ENCODE results near the gene OSBPL10.
"Not testable (repeated sequence)": the region's sequence is repeated elsewhere in the genome, so short reads cannot be mapped to it uniquely, and the experiment has no call there.

OSBPL10 gene

GRCh38 chr3:31789429-31789828, 191.6 kb downstream of the OSBPL10 start:
- H3K9ac ChIP-seq (ENCODE audit: low read length in 2 of 2): no peak overlapping the region
- H3K27ac ChIP-seq (ENCODE audit: low read length): no peak overlapping the region
- H3K4me1 ChIP-seq (ENCODE audit: control insufficient read depth, insufficient read depth, low read length): peaks cover 5% of the 10 kb centered on the region
- H3K27me3 ChIP-seq (ENCODE audit: control insufficient read depth in 1 of 2, insufficient read depth in 2 of 2, low read length in 2 of 2): no peaks in the 10 kb centered on the region
- no peaks in the 10 kb centered on the region for H3K36me3 ChIP-seq (ENCODE audit: control insufficient read depth in 2 of 2, insufficient read depth in 2 of 2, low read length in 2 of 2)
- H3K4me3 ChIP-seq (ENCODE audit: low read length in 2 of 2): no peak overlapping the region
- no peaks in the 10 kb centered on the region for H3K9me3 ChIP-seq (ENCODE audit: control insufficient read depth in 2 of 2, low read length in 2 of 2)

DNA sequence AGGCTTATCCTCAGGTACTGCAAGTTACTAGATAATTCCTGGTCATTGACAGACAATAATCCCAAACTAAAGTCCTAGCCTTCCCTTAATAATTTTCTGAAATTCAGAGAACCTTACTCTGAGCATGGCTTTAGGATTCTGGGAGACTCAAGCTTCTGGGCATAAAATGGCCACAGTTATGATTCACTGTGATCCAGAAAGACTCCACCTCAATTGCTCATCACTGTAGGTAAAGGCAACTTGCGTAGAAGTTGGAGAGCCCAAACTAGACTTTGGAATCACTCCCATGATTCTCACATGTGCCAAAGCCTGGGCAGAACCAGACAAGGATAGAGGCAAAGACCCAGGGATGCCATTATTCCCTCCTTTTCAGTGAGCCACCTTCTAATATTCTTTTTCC, 195.3 kb downstream of the OSBPL10 start:
- Histone ChIP-seq H3K9me3 (ENCODE audit: control insufficient read depth in 2 of 2, low read length in 2 of 2) (no peaks in the 10 kb centered on the region), H3K9ac (ENCODE audit: low read length in 2 of 2) (no peak overlapping the region), H3K27me3 (ENCODE audit: control insufficient read depth in 1 of 2, insufficient read depth in 2 of 2, low read length in 2 of 2) (no peaks in the 10 kb centered on the region), H3K27ac (ENCODE audit: low read length) (no peak overlapping the region), H3K4me3 (ENCODE audit: low read length in 2 of 2) (no peak overlapping the region), H3K4me1 (ENCODE audit: control insufficient read depth, insufficient read depth, low read length) (no peaks in the 10 kb centered on the region), H3K36me3 (ENCODE audit: control insufficient read depth in 2 of 2, insufficient read depth in 2 of 2, low read length in 2 of 2) (no peaks in the 10 kb centered on the region)

DNA sequence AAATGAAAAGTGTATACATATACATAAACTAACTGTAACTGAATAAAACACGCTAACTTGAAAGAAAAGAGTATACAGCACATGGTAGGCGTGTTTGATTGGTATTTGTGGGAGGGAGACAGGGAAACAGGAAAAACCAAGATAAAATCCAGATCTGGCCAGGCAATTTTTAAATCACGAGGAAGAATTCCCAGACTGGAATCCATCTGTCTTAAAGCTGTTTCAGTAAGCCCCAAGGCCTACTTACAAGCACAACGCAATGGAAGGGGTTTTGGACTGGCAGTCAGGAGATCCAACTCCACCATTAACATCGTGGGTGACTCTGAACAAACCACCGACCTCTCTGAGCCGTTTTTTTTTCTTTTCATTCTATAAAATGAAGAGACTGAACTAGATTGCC, 195.8 kb downstream of the OSBPL10 start:
- Histone ChIP-seq H3K4me1 (ENCODE audit: control insufficient read depth, insufficient read depth, low read length) (no peaks in the 10 kb centered on the region), H3K9me3 (ENCODE audit: control insufficient read depth in 2 of 2, low read length in 2 of 2) (no peaks in the 10 kb centered on the region), H3K9ac (ENCODE audit: low read length in 2 of 2) (no peak overlapping the region), H3K27me3 (ENCODE audit: control insufficient read depth in 1 of 2, insufficient read depth in 2 of 2, low read length in 2 of 2) (no peaks in the 10 kb centered on the region), H3K27ac (ENCODE audit: low read length) (no peak overlapping the region), H3K36me3 (ENCODE audit: control insufficient read depth in 2 of 2, insufficient read depth in 2 of 2, low read length in 2 of 2) (no peaks in the 10 kb centered on the region), H3K4me3 (ENCODE audit: low read length in 2 of 2) (no peak overlapping the region)

- H3K27me3 ChIP-seq (ENCODE audit: control insufficient read depth in 1 of 2, insufficient read depth in 2 of 2, low read length in 2 of 2): not testable (repeated sequence)
These were observed 197.2 kb downstream of the OSBPL10 start for GRCh38 chr3:31783851-31784250.

GRCh38 chr3:31782306-31782705, 198.8 kb downstream of the OSBPL10 start:
- not testable (repeated sequence) for H3K4me1 ChIP-seq (ENCODE audit: control insufficient read depth, insufficient read depth, low read length); H3K27me3 ChIP-seq (ENCODE audit: control insufficient read depth in 1 of 2, insufficient read depth in 2 of 2, low read length in 2 of 2); H3K36me3 ChIP-seq (ENCODE audit: control insufficient read depth in 2 of 2, insufficient read depth in 2 of 2, low read length in 2 of 2); H3K27ac ChIP-seq (ENCODE audit: low read length); H3K9me3 ChIP-seq (ENCODE audit: control insufficient read depth in 2 of 2, low read length in 2 of 2); H3K4me3 ChIP-seq (ENCODE audit: low read length in 2 of 2); H3K9ac ChIP-seq (ENCODE audit: low read length in 2 of 2)

More at GRCh38 chr3:31783851-31784250, 197.2 kb downstream of the OSBPL10 start:
- H3K9ac ChIP-seq (ENCODE audit: low read length in 2 of 2); H3K4me3 ChIP-seq (ENCODE audit: low read length in 2 of 2); H3K36me3 ChIP-seq (ENCODE audit: control insufficient read depth in 2 of 2, insufficient read depth in 2 of 2, low read length in 2 of 2); H3K27ac ChIP-seq (ENCODE audit: low read length); H3K9me3 ChIP-seq (ENCODE audit: control insufficient read depth in 2 of 2, low read length in 2 of 2); H3K4me1 ChIP-seq (ENCODE audit: control insufficient read depth, insufficient read depth, low read length): not testable (repeated sequence)

DNA sequence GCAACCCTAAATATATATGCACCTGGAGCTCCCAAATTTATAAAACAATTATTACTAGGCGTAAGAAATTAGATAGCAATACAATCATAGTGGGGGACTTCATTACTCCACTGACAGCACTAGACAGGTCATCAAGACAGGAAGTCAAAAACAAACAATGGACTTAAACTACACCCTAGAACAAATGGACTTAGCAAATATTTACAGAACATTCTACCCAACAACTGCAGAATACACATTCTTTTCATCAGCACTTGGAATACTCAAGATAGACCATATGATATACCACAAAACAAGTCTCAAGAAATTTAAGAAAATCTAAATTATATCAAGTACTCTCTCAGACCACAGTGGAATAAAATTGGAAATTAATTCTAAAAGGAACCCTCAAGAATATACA, 201.5 kb downstream of the OSBPL10 start:
- H3K4me1 ChIP-seq (ENCODE audit: control insufficient read depth, insufficient read depth, low read length): no peaks in the 10 kb centered on the region
- no peaks in the 10 kb centered on the region for H3K9me3 ChIP-seq (ENCODE audit: control insufficient read depth in 2 of 2, low read length in 2 of 2)
- no peak overlapping the region for H3K9ac ChIP-seq (ENCODE audit: low read length in 2 of 2)
- no peaks in the 10 kb centered on the region for H3K27me3 ChIP-seq (ENCODE audit: control insufficient read depth in 1 of 2, insufficient read depth in 2 of 2, low read length in 2 of 2)
- H3K4me3 ChIP-seq (ENCODE audit: low read length in 2 of 2): no peak overlapping the region
- no peak overlapping the region for H3K27ac ChIP-seq (ENCODE audit: low read length)
- no peaks in the 10 kb centered on the region for H3K36me3 ChIP-seq (ENCODE audit: control insufficient read depth in 2 of 2, insufficient read depth in 2 of 2, low read length in 2 of 2)

DNA sequence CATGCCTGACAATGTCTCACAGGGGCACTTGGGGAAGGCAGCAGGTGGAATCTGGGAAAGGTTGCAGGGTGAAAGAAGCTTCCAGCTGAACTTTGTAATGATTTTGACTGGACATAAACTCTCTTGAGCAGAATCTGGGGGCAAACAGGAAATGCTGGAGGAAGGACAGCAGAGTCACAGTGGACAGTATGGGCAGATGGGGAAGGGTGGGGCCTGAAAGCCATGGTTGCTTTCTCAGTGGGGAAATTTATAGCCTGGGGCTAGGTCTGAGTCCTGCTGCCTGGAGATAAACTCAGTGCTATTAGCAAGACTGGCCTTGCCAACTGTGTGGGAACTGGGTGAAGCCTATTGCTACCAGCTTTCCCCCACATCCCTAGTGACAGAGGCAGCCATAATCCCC, 203.2 kb downstream of the OSBPL10 start:
- H3K27me3 ChIP-seq (ENCODE audit: control insufficient read depth in 1 of 2, insufficient read depth in 2 of 2, low read length in 2 of 2): no peaks in the 10 kb centered on the region
- H3K4me1 ChIP-seq (ENCODE audit: control insufficient read depth, insufficient read depth, low read length): no peaks in the 10 kb centered on the region
- no peak overlapping the region for H3K27ac ChIP-seq (ENCODE audit: low read length)
- H3K9ac ChIP-seq (ENCODE audit: low read length in 2 of 2): no peak overlapping the region
- no peaks in the 10 kb centered on the region for H3K36me3 ChIP-seq (ENCODE audit: control insufficient read depth in 2 of 2, insufficient read depth in 2 of 2, low read length in 2 of 2)
- no peaks in the 10 kb centered on the region for H3K9me3 ChIP-seq (ENCODE audit: control insufficient read depth in 2 of 2, low read length in 2 of 2)
- H3K4me3 ChIP-seq (ENCODE audit: low read length in 2 of 2): no peak overlapping the region

DNA sequence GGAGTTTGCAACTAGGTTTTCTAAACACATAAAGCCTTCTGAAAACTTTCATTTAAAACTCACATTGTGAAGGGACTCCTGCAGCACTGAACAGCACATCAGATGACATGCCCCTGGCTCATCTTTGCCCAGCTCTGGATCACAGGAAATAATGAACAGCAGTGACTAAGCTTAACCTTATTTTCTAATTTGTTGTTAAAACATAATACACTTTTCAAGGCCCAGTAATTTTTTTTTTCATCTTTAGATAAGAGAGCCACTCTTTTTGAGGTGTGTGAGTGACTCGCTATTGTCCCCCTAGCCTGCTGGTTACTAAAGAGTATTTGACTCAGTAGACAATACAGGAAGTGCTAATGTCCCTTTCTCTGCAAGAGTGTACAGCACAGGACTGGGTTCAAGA, 204.0 kb downstream of the OSBPL10 start:
- Histone ChIP-seq H3K4me3 (ENCODE audit: low read length in 2 of 2) (no peak overlapping the region), H3K36me3 (ENCODE audit: control insufficient read depth in 2 of 2, insufficient read depth in 2 of 2, low read length in 2 of 2) (no peaks in the 10 kb centered on the region)

DNA sequence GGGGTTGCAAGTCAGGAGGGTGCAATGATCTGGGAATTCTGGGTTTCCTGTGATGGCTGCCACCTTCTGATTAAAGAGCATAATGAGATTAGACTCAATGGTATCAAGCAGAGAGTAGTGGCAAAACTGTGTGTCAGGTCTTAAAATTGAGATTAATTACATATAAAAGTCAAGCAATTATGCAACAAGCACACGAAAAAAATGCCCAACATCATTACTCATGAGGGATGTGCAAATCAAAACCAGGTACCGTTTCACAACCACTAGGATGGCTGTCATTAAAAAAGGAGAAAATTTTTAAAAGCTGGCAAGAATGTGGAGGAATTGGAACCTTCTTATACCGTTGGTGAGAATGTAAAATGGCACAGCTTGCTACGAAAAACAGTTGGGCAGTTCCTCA, 205.0 kb downstream of the OSBPL10 start:
- Histone ChIP-seq H3K27ac (ENCODE audit: low read length) (no peak overlapping the region), H3K4me3 (ENCODE audit: low read length in 2 of 2) (no peak overlapping the region), H3K9ac (ENCODE audit: low read length in 2 of 2) (no peak overlapping the region), H3K36me3 (ENCODE audit: control insufficient read depth in 2 of 2, insufficient read depth in 2 of 2, low read length in 2 of 2) (no peaks in the 10 kb centered on the region), H3K27me3 (ENCODE audit: control insufficient read depth in 1 of 2, insufficient read depth in 2 of 2, low read length in 2 of 2) (no peaks in the 10 kb centered on the region), H3K4me1 (ENCODE audit: control insufficient read depth, insufficient read depth, low read length) (no peaks in the 10 kb centered on the region), H3K9me3 (ENCODE audit: control insufficient read depth in 2 of 2, low read length in 2 of 2) (no peaks in the 10 kb centered on the region)

More for the DNA sequence above, 204.0 kb downstream of the OSBPL10 start:
- no peak overlapping the region for H3K27ac ChIP-seq (ENCODE audit: low read length)
- no peaks in the 10 kb centered on the region for H3K27me3 ChIP-seq (ENCODE audit: control insufficient read depth in 1 of 2, insufficient read depth in 2 of 2, low read length in 2 of 2)
- H3K4me1 ChIP-seq (ENCODE audit: control insufficient read depth, insufficient read depth, low read length): no peaks in the 10 kb centered on the region
- no peak overlapping the region for H3K9ac ChIP-seq (ENCODE audit: low read length in 2 of 2)
- no peaks in the 10 kb centered on the region for H3K9me3 ChIP-seq (ENCODE audit: control insufficient read depth in 2 of 2, low read length in 2 of 2)

DNA sequence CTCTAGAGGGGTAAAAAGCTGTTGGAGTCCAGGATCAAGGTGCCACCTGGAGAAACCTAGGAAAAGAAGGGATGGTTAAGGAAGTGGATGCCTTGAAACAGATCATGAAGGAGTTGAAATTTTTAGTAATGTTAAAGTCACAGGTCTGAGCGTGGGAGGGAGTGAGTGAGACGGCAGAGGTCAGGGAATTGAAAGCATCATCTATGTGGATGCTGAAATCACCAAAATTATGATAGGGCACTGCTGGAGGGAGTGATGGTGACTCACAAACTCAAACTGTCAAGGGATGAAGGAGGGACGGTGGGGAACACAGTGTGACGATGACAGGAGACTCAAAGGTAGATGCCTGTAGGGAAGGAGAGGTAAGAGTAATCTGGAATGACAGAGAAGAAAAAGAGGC, 205.7 kb downstream of the OSBPL10 start:
- Histone ChIP-seq H3K27ac (ENCODE audit: low read length) (no peak overlapping the region), H3K4me3 (ENCODE audit: low read length in 2 of 2) (no peak overlapping the region), H3K9ac (ENCODE audit: low read length in 2 of 2) (no peak overlapping the region), H3K4me1 (ENCODE audit: control insufficient read depth, insufficient read depth, low read length) (no peaks in the 10 kb centered on the region), H3K9me3 (ENCODE audit: control insufficient read depth in 2 of 2, low read length in 2 of 2) (no peaks in the 10 kb centered on the region), H3K36me3 (ENCODE audit: control insufficient read depth in 2 of 2, insufficient read depth in 2 of 2, low read length in 2 of 2) (no peaks in the 10 kb centered on the region), H3K27me3 (ENCODE audit: control insufficient read depth in 1 of 2, insufficient read depth in 2 of 2, low read length in 2 of 2) (no peaks in the 10 kb centered on the region)

DNA sequence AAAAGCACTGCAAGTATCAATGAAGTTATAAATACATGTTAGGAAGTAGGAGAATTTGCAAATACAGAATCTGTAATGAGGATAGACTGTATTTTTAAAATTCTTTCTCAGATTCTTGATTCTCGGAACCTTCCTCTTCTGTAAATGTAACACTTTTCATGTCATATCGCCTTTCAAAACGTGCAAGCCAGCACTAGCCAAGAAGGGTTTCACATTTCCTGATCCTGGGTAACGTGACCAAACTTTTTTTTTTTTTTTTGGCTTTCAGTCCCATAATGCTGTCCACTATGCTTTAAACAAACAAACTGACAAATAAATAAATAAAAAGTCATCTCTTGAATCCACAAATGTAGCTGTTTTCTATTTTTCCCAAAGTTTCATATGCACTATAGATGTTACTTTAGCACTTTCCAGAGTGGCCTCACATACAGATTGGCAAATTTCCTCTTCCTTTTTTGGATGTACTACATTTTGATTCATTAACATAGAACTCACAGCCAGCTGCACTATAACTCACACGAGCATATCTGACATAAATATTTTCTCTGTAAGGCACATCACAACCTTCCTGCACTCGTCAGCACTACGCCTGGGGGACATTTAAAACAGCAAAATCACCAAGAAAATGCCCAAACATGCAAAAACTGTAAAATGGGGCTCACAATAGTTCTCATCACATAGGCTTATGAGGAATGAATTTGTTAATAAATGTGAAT, 208.1 kb downstream of the OSBPL10 start:
- no peaks in the 10 kb centered on the region for H3K27me3 ChIP-seq (ENCODE audit: control insufficient read depth in 1 of 2, insufficient read depth in 2 of 2, low read length in 2 of 2)
- no peaks in the 10 kb centered on the region for H3K9me3 ChIP-seq (ENCODE audit: control insufficient read depth in 2 of 2, low read length in 2 of 2)
- no peak overlapping the region for H3K9ac ChIP-seq (ENCODE audit: low read length in 2 of 2)
- H3K36me3 ChIP-seq (ENCODE audit: control insufficient read depth in 2 of 2, insufficient read depth in 2 of 2, low read length in 2 of 2): no peaks in the 10 kb centered on the region
- H3K27ac ChIP-seq (ENCODE audit: low read length): no peak overlapping the region
- H3K4me1 ChIP-seq (ENCODE audit: control insufficient read depth, insufficient read depth, low read length): no peaks in the 10 kb centered on the region
- H3K4me3 ChIP-seq (ENCODE audit: low read length in 2 of 2): no peak overlapping the region
